Measurements from ENCODE around the gene PNO1.

Gene PNO1

DNA sequence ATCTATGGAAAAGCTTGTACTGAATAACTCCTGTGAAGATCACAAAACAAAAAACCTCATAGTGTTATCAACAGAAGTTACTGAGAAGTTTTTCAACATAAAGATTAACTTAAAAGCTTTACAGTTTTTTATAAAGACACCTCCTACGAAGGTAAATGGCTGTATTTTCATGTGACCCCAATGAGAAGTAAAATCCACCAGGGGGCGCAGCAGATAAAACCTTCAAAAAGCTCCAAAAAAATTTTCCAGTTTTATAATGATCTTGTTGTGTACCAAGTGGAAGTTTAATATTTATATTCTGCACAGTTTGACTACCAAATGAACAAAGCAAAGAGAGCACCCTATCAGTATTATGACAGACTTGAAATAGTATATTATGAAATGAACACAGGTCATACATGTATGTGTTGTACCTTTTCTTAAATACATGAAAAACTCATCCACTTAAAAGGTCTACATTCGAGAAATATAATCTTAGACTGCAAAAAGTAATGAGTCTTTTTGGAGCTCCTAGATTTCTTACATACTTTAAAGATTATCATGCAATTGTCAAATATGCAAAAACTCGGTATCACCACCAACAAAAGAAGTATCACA, 38.5 kb downstream of the PNO1 start:
- DNase-seq, result no peak

DNA sequence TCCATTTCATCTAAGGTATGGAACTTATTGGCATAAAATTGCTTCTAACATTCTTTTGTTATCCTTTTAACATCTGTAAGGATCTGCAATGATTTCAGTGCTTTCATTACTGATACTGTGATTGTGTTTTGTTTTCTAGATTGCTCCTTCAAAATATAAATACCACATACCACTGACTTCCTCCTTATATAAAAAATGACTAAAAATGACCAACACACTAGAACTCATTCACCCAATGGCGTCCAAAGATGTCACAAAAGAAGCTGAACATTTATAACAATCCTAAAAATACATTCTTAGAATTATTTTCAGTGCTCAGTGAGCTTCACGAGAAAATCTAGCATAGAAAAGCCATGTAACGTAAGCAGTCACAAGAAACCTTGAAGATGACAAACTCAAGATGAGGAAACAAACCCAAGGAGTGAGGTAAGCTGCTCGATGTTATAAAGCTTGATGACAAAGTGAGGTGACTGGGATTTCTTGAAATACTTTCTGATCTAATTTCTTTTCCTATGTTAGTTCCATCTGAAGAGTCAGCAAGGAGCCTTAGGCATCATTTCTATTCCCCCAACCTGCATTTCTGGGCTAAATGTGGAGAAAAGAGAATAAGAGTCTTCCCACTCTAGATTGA, 42.6 kb downstream of the PNO1 start:
- DNase-seq, result no peak

DNA sequence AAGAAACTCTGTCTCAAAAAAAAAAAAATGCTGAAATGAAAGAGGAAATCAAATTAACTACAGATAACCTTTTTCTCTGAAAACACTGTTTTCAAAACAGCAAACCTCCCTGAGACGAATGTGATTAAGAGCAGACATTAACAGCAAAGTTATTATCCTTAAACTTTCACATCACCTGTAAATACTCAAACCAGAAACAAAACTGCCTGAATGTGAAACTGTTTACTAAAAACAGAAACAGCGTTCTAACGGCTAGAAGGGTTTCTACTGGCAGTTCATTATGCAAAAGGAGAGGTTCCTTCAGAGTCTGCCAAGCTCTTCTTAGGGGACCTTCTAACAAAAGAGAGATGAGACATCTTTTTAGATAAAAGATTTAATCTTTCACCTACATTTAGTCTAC, 45.9 kb downstream of the PNO1 start:
- no peak for DNase-seq

DNA sequence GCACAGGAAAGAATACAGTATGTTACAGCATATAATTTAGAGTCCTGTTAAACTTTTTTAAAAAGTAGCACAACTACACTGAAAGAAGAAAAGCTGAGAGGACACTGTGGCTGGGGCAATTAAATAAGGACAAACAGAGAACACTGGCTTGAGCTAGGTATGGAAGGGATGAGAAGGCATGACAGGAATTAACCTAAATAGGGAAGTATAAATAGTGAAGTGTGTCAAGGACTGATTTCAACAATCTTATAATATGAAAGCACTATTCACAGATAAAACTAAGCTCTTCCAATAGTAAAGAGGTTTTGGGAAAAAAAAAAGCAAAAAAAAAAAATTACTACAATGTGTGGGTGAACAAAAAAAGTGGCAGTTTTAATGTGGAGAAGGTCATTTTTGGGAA, 49.1 kb downstream of the PNO1 start:
- no peak for DNase-seq

DNA sequence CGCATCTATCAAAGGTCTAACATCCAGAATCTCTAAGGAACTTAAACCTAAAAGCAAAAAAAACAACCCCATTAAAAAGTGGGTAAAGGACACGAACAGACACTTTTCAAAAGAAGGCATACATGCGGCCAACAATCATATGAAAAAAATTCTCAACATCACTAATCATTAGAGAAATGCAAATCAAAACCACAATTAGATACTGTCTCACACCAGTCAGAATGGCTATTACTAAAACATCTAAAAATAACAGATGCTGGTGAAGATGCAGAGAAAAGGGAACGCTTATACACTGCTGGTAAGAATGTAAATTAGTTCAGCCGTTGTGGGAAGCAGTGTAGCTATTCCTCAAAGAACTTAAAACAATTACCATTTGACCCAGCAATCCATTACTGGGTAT, 56.7 kb downstream of the PNO1 start:
- DNase-seq, result no peak

DNA sequence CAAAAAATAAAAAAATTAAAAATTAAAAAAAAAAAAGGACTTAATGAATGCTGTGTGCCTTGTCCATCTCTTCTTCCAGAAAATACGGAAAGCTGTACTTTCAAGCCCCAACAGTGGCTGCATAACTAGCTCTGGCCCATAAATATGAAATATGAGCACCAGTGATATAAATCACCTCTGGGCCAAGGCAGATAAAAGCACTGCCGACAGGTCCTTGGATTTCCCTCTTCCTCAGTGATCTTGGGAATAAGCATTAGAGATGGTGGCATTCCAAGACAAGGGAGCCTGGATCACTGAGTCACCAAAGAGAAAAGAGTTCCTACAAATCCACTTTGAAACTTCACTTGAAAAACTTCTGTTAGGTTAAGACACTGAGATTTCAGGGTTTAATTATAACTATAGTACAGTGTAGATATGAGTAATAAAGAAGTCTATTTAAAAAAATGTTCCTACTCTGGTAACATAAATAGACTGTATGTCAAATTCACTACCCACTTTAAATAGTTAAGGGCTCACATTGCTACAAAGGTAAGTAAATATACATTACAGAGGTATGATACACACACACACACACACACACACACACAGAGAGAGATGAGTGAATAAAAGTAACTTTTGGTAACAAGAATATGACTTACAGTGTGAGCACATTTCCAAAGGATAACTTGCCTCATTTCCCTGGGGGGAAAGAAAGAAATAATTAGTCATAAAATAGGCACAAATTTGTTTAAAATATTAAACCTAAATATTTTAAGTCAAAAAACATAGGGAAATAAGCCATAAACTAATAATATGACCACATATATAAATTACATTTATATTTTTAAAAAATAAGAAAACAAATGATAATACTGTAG, 59.0 kb downstream of the PNO1 start:
- no peak for DNase-seq

DNA sequence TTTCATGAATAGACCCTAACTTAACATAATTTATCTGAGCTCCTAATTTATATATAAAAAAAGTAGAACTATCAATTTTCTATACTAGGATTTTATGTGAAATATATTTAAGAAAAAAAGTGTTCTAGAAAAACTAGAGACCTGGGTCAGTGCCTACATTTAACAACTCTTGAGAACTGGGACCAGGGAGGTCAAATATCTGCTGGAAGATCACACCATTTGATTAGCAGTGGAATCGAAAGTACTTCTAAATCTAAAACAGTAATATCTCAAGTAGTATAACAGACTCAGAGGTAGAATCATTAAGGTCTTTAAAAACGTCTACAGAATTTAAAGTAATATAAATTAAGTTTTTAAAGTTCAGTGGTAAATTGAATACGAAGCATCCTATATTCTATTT, 60.0 kb downstream of the PNO1 start:
- DNase-seq, result no peak

DNA sequence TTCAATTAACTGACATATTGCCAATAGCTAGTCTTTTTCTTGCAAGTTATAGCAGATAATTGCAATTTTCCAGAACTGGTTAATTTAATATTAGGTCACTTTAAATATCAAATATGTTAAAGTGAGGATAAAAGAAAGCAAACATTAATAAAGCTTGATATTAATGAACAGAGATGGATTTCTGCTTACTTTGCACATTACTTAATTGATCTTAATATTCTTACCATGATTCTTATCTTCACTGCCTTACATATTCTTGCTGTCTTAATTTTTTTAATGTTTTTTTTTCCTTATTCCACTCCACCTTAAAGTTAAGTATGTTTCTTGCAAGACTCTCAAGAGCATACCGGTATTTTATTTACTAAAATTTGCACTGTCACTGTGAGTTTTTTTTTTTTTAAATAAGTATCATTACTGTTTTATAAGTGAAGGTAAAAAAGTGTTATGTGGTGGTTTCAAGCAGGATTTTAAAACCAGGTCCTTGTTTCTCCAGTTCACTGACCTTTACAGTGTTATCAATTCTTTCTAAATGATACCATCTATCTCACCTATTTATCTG, 60.7 kb downstream of the PNO1 start:
- DNase-seq, result no peak

DNA sequence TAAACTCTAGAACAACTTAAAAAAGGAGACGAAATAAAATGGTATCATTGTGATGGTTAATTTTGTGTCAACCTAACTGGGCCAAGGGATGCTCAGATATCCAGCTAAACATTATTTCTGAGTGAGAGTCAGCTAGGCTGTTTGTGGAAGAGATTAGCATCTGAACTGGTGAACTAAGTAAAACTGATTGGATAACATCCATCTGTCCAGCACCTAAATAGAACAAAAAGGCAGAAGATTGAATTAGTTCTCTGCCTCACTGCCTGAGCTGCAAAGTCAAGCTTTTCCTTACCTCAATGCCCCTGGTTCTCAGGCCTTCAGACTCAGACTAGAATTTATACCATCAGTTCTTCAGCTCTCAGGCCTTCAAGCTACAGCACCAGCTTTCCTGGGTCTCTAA, 64.6 kb downstream of the PNO1 start:
- no peak for DNase-seq

DNA sequence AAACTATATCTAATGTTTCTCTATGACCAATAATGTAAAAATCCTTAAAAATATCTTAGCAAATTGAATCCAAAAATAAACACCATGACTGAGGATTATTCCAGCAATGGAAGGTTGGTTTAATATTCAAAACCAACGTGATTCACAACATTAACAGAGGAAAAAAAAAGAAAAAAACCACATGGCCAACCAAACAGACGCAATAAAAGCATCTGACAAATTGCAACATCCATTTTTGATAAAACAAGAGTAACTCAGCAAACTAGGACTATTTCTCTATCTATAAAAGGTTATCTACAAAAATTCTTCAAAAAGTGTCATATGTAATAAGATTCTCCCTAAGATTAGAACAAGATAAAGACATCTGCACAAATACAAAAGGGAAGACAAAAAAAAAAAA, 65.7 kb downstream of the PNO1 start:
- DNase-seq, result no peak

DNA sequence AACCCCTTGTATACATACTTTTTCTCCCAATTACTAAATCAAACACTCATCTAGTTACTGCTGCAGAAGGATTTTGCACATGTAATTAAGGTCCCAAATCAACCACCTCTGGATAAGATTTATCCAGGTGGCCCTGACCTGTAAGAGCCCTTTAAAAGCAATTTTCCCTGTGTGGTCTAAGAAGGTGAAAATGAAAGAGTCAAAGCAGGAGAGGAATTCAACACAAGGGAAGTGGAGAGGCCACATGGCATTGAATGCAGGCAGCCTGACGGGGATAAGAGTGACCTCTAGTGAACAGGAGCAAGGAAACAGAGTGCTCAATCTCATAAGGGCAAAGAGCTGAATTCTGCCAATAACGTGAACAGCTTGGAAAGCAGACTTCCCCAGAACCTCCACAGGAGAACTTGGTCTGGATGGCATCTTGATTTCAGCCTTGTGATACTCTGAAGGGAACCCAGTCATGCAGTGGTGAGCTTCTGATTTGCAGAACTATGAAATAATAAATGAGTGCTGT, 67.5 kb downstream of the PNO1 start:
- DNase-seq, result no peak
